HUES6 (cell line): ENCODE results near the gene TBCD.
"Not testable (repeated sequence)": the region's sequence is repeated elsewhere in the genome, so short reads cannot be mapped to it uniquely, and the experiment has no call there.

Experiments
- H3K27ac ChIP-seq: 2 replicates; pipeline ENCODE4 v1.7.0; 2013; ENCODE audit warnings: low read depth, mild to moderate bottlenecking, low read length, inconsistent platforms
- H3K27me3 ChIP-seq: 2 replicates; pipeline ENCODE4 v1.6.1; 2013; ENCODE audit warnings: low read length; ENCODE audit not compliant: control insufficient read depth, insufficient read depth
- H3K36me3 ChIP-seq: 2 replicates; pipeline ENCODE4 v1.6.1; 2013; ENCODE audit warnings: low read length; ENCODE audit not compliant: control insufficient read depth, insufficient read depth
- H3K4me1 ChIP-seq: 2 replicates; pipeline ENCODE4 v1.6.1; 2013; ENCODE audit warnings: low read length; ENCODE audit not compliant: control insufficient read depth, insufficient read depth
- H3K4me3 ChIP-seq: 2 replicates; pipeline ENCODE4 v1.5.1; 2013; ENCODE audit warnings: low read depth, low read length
- H3K9ac ChIP-seq: one replicate; pipeline ENCODE4 v1.6.1; 2013; ENCODE audit warnings: mild to moderate bottlenecking, low read length
- H3K9me3 ChIP-seq: 2 replicates; pipeline ENCODE4 v1.6.1; 2013; ENCODE audit warnings: low read depth, low read length; ENCODE audit not compliant: control insufficient read depth, insufficient read depth

Gene TBCD

GRCh38 chr17:82775001-82775823, 23.3 kb downstream of the TBCD start:
- Histone ChIP-seq H3K4me1 (no peaks in the 10 kb centered on the region), H3K9ac (no peak overlapping the region), H3K4me3 (no peak overlapping the region), H3K27me3 (no peaks in the 10 kb centered on the region), H3K27ac (no peak overlapping the region), H3K36me3 (peaks cover 54% of the 10 kb centered on the region), H3K9me3 (no peaks in the 10 kb centered on the region)

- H3K4me1 ChIP-seq: no peaks in the 10 kb centered on the region
- H3K27me3 ChIP-seq: no peaks in the 10 kb centered on the region
- H3K36me3 ChIP-seq: peaks cover 47% of the 10 kb centered on the region
- no peak overlapping the region for H3K4me3 ChIP-seq
- no peak overlapping the region for H3K27ac ChIP-seq
- H3K9me3 ChIP-seq: no peaks in the 10 kb centered on the region
- H3K9ac ChIP-seq: no peak overlapping the region
Observed at GRCh38 chr17:82776454-82776853, 24.6 kb downstream of the TBCD start.

- not testable (repeated sequence) for H3K27ac ChIP-seq, H3K27me3 ChIP-seq, H3K4me1 ChIP-seq, H3K9me3 ChIP-seq, H3K9ac ChIP-seq, H3K4me3 ChIP-seq
- peaks cover 47% of the 10 kb centered on the region for H3K36me3 ChIP-seq
Observed at GRCh38 chr17:82777778-82778375, 26.0 kb downstream of the TBCD start.

GRCh38 chr17:82779541-82779940, 27.7 kb downstream of the TBCD start:
- Histone ChIP-seq H3K9me3 (no peaks in the 10 kb centered on the region), H3K27ac (no peak overlapping the region), H3K9ac (no peak overlapping the region), H3K4me3 (no peak overlapping the region), H3K36me3 (peaks cover 58% of the 10 kb centered on the region), H3K4me1 (0 out of 2 replicates have a peak, but pooled peaks cover 4% of the 10 kb centered on the region), H3K27me3 (no peaks in the 10 kb centered on the region)

GRCh38 chr17:82780195-82780594, 28.3 kb downstream of the TBCD start:
- H3K27me3 ChIP-seq: no peaks in the 10 kb centered on the region
- no peak overlapping the region for H3K9ac ChIP-seq
- no peaks in the 10 kb centered on the region for H3K9me3 ChIP-seq
- no peak overlapping the region for H3K4me3 ChIP-seq
- no peak overlapping the region for H3K27ac ChIP-seq
- H3K4me1 ChIP-seq: 0 out of 2 replicates have a peak, but pooled peaks cover 4% of the 10 kb centered on the region
- peaks cover 57% of the 10 kb centered on the region for H3K36me3 ChIP-seq

- peaks cover 55% of the 10 kb centered on the region for H3K36me3 ChIP-seq
- H3K27me3 ChIP-seq: no peaks in the 10 kb centered on the region
- H3K27ac ChIP-seq: no peak overlapping the region
- 0 out of 2 replicates have a peak, but pooled peaks cover 4% of the 10 kb centered on the region for H3K4me1 ChIP-seq
- H3K9ac ChIP-seq: no peak overlapping the region
- no peak overlapping the region for H3K4me3 ChIP-seq
- H3K9me3 ChIP-seq: no peaks in the 10 kb centered on the region
Observed at GRCh38 chr17:82780971-82781893, 29.4 kb downstream of the TBCD start.

GRCh38 chr17:82781894-82782274, 30.0 kb downstream of the TBCD start:
- Histone ChIP-seq H3K36me3 (peaks cover 53% of the 10 kb centered on the region), H3K4me3 (no peak overlapping the region), H3K27me3 (no peaks in the 10 kb centered on the region), H3K9ac (no peak overlapping the region), H3K27ac (no peak overlapping the region), H3K4me1 (0 out of 2 replicates have a peak, but pooled peaks cover 4% of the 10 kb centered on the region), H3K9me3 (no peaks in the 10 kb centered on the region)

GRCh38 chr17:82782657-82783207, 30.9 kb downstream of the TBCD start:
- H3K9me3 ChIP-seq: no peaks in the 10 kb centered on the region
- peaks cover 60% of the 10 kb centered on the region for H3K36me3 ChIP-seq
- no peak overlapping the region for H3K27ac ChIP-seq
- no peak overlapping the region for H3K4me3 ChIP-seq
- H3K27me3 ChIP-seq: no peaks in the 10 kb centered on the region
- 0 out of 2 replicates have a peak, but pooled peaks cover 4% of the 10 kb centered on the region for H3K4me1 ChIP-seq
- H3K9ac ChIP-seq: no peak overlapping the region

GRCh38 chr17:82783498-82783897, 31.6 kb downstream of the TBCD start:
- Histone ChIP-seq H3K9ac (no peak overlapping the region), H3K36me3 (peaks cover 60% of the 10 kb centered on the region), H3K27me3 (no peaks in the 10 kb centered on the region), H3K27ac (no peak overlapping the region), H3K4me1 (0 out of 2 replicates have a peak, but pooled peaks cover 4% of the 10 kb centered on the region), H3K9me3 (no peaks in the 10 kb centered on the region), H3K4me3 (no peak overlapping the region)

GRCh38 chr17:82785581-82785980, 33.7 kb downstream of the TBCD start:
- not testable (repeated sequence) for H3K9ac ChIP-seq, H3K4me3 ChIP-seq, H3K27me3 ChIP-seq, H3K4me1 ChIP-seq, H3K27ac ChIP-seq, H3K9me3 ChIP-seq
- peaks cover 60% of the 10 kb centered on the region for H3K36me3 ChIP-seq
